ENCODE data around the gene FTO.

DNA sequence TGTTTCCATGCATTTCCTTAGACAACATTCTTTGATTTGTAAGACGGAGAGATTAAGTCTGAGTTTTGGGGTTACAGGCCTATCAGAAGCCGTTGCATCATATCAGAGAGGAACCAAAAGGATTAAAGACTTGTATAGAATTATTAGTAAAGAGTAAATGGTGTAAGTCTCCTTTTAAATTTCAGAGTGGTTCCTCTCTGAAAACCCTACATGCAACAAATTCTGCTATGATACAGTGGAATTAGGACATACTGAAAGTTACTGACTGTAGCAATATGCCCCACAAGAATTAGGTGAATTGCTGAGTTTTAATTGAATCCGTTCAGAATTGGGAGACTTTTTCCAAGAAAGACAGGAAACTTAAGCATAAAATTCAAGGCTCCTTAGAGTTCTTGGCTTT is 221.6 kb downstream of the FTO start:
- TF ChIP-seq, protein P1, sequence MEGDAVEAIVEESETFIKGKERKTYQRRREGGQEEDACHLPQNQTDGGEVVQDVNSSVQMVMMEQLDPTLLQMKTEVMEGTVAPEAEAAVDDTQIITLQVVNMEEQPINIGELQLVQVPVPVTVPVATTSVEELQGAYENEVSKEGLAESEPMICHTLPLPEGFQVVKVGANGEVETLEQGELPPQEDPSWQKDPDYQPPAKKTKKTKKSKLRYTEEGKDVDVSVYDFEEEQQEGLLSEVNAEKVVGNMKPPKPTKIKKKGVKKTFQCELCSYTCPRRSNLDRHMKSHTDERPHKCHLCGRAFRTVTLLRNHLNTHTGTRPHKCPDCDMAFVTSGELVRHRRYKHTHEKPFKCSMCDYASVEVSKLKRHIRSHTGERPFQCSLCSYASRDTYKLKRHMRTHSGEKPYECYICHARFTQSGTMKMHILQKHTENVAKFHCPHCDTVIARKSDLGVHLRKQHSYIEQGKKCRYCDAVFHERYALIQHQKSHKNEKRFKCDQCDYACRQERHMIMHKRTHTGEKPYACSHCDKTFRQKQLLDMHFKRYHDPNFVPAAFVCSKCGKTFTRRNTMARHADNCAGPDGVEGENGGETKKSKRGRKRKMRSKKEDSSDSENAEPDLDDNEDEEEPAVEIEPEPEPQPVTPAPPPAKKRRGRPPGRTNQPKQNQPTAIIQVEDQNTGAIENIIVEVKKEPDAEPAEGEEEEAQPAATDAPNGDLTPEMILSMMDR (IDR thresholded peaks at IDR 0.05) = no peak
- TF ChIP-seq POLR2A (IDR thresholded peaks at IDR 0.05) (no peak), EP300 (IDR thresholded peaks at IDR 0.05) (no peak)

All from tibial nerve (tissue), 4 donors.